OCI-LY7 (cell line): Measurements from ENCODE around the gene LRBA. TPM values are rescaled to one million over a fixed set of nuclear protein-coding genes. Genes with fewer than 3 reads are reported as not detected.

Source experiments
- BruUV-seq: library from RNA; stranded (reverse); fragments of 400-500 nt; replicated peaks from 2 replicates; lab custom pipeline; 2021; lab: Mats Ljungman, UMichigan
- CTCF ChIA-PET: fragments of 300-600 bp; sonication (Branson Sonifier 250); formaldehyde crosslinking; loops from one replicate; lab custom pipeline; 2022; ENCODE audit warnings: antibody characterized with exemption; ENCODE audit not compliant: unreplicated experiment; lab: Charles Lee
- POLR2A ChIA-PET: fragments of 300-600 bp; sonication (Branson Sonifier 250); formaldehyde crosslinking; loops from one replicate; lab custom pipeline; 2022; ENCODE audit warnings: antibody characterized with exemption; lab: Charles Lee
- DNase-seq: peaks from one replicate; pipeline ENCODE4 v3.0.0-alpha.2; 2015; ENCODE audit warnings: low spot score
- H2AFZ ChIP-seq: fragments of 200-600 bp; sonication (generic), shearing (Covaris generic); 2 replicates; pipeline ENCODE4 v1.6.1; 2014; ENCODE audit warnings: mild to moderate bottlenecking, antibody characterized with exemption, low read length, moderate library complexity
- H3K27ac ChIP-seq: fragments of 200-600 bp; sonication (generic); 2 replicates; pipeline ENCODE4 v1.5.1; 2014; ENCODE audit warnings: mixed run types, low read depth, mild to moderate bottlenecking, moderate library complexity, low read length, inconsistent platforms; ENCODE audit not compliant: poor library complexity, severe bottlenecking
- H3K36me3 ChIP-seq: fragments of 200-600 bp; sonication (generic); 2 replicates; pipeline ENCODE4 v1.6.1; 2014; ENCODE audit warnings: mild to moderate bottlenecking, antibody characterized with exemption, low read length, moderate library complexity, mixed read lengths; ENCODE audit not compliant: insufficient read depth
- H3K4me1 ChIP-seq: fragments of 200-600 bp; sonication (generic); 2 replicates; pipeline ENCODE4 v1.5.1; 2014; ENCODE audit warnings: mild to moderate bottlenecking, low read length; ENCODE audit not compliant: insufficient read depth, poor library complexity, severe bottlenecking
- H3K4me2 ChIP-seq: fragments of 200-600 bp; sonication (generic); 2 replicates; pipeline ENCODE4 v1.6.1; 2014; ENCODE audit warnings: mild to moderate bottlenecking, low read length
- H3K4me3 ChIP-seq: fragments of 200-600 bp; sonication (generic); 2 replicates; pipeline ENCODE4 v1.5.1; 2014; ENCODE audit warnings: mild to moderate bottlenecking, low read depth, low read length; ENCODE audit not compliant: poor library complexity, severe bottlenecking
- H3K79me2 ChIP-seq: fragments of 200-600 bp; sonication (generic); 2 replicates; pipeline ENCODE4 v1.6.1; 2016; ENCODE audit warnings: low read depth, mild to moderate bottlenecking, low read length, moderate library complexity, mixed read lengths; ENCODE audit not compliant: insufficient read depth
- H3K9me2 ChIP-seq: fragments of 200-600 bp; sonication (generic); 2 replicates; pipeline ENCODE4 v1.6.1; 2016; ENCODE audit warnings: mild to moderate bottlenecking, low read length, mixed read lengths; ENCODE audit not compliant: insufficient read depth
- H3K9me3 ChIP-seq: fragments of 200-600 bp; sonication (generic); 2 replicates; pipeline ENCODE4 v1.6.1; 2014; ENCODE audit warnings: mild to moderate bottlenecking, mixed run types, low read length, mixed read lengths
- H4K20me1 ChIP-seq: fragments of 200-600 bp; sonication (generic); 2 replicates; pipeline ENCODE4 v1.6.1; 2014; ENCODE audit warnings: mild to moderate bottlenecking, antibody characterized with exemption, low read length, moderate library complexity, mixed read lengths; ENCODE audit not compliant: insufficient read depth
- CTCF ChIP-seq: fragments of 200-600 bp; sonication (generic); conservative IDR thresholded peaks from 2 replicates; pipeline ENCODE4 v1.5.1; 2014; ENCODE audit warnings: mild to moderate bottlenecking, antibody characterized with exemption, low read length, moderate library complexity, mixed read lengths
- EZH2phosphoT487 ChIP-seq: fragments of 200-600 bp; sonication (generic); IDR thresholded peaks from 2 replicates; pipeline ENCODE4 v1.6.1; 2018; ENCODE audit warnings: low read depth, borderline replicate concordance, mild to moderate bottlenecking, mixed run types, antibody characterized with exemption, low read length, moderate library complexity, mixed read lengths
- intact Hi-C: fragments of 100-400 bp; cut with micrococcal nuclease; formaldehyde crosslinking; loops from one replicate; pipeline ENCODE4 v1.10.0; 2022; ENCODE audit not compliant: unreplicated experiment
- total RNA-seq, 2 experiments: library from RNA; depleted of rRNA in 1 of 2; stranded (reverse); fragments of >200 nt in 1 of 2; shearing (Covaris generic) in 1 of 2; gene quantifications; 2 replicates each; pipeline ENCODE4 v1.2.3, GENCODE V29; 2014 to 2022

Gene LRBA
- total RNA-seq, 2 experiments from 2014 or later: 60.4 to 66.7 TPM

GRCh38 chr4:150784939-150785338 is 230.1 kb downstream of the LRBA start:
- Histone ChIP-seq H3K79me2 (no peaks in the 10 kb centered on the region), H3K4me3 (no peak overlapping the region), H3K4me1 (no peaks in the 10 kb centered on the region), H3K9me2 (no peaks in the 10 kb centered on the region), H3K36me3 (no peaks in the 10 kb centered on the region), H2AFZ (no peak overlapping the region), H3K9me3 (no peaks in the 10 kb centered on the region), H4K20me1 (no peaks in the 10 kb centered on the region), H3K27ac (no peak overlapping the region), H3K4me2 (no peak overlapping the region)
- TF ChIP-seq EZH2phosphoT487: no peak
- no peak for TF ChIP-seq CTCF
- DNase-seq: no peak
- intact Hi-C loops: no loop called here
- no TSS peak for BruUV-seq
- ChIA-PET POLR2A (no interaction called here), CTCF (no interaction called here)

GRCh38 chr4:150784305-150784704 is 230.8 kb downstream of the LRBA start:
- intact Hi-C loops: no loop called here
- H4K20me1 ChIP-seq: no peaks in the 10 kb centered on the region
- TF ChIP-seq EZH2phosphoT487 (no peak), CTCF (no peak)
- H3K79me2 ChIP-seq: no peaks in the 10 kb centered on the region
- CTCF ChIA-PET: no interaction called here
- DNase-seq: no peak
- no peaks in the 10 kb centered on the region for H3K4me1 ChIP-seq
- H3K4me2 ChIP-seq: no peak overlapping the region
- no peak overlapping the region for H2AFZ ChIP-seq
- no peak overlapping the region for H3K27ac ChIP-seq
- BruUV-seq: no TSS peak
- POLR2A ChIA-PET: interaction anchor here (0.7 to 2.5 kb wide), 3 partner anchors 48 to 399 kb away, joined by 3 to 6 read pairs (median 3); no protein-coding TSS in a partner anchor
- no peaks in the 10 kb centered on the region for H3K9me3 ChIP-seq
- H3K9me2 ChIP-seq: no peaks in the 10 kb centered on the region
- no peak overlapping the region for H3K4me3 ChIP-seq
- no peaks in the 10 kb centered on the region for H3K36me3 ChIP-seq

GRCh38 chr4:150782921-150783320 is 232.2 kb downstream of the LRBA start:
- intact Hi-C loops: no loop called here
- no peaks in the 10 kb centered on the region for H3K9me2 ChIP-seq
- no peak overlapping the region for H3K27ac ChIP-seq
- TF ChIP-seq EZH2phosphoT487: no peak
- TF ChIP-seq CTCF: no peak
- H3K4me1 ChIP-seq: no peaks in the 10 kb centered on the region
- no peaks in the 10 kb centered on the region for H3K9me3 ChIP-seq
- ChIA-PET CTCF (no interaction called here), POLR2A (interaction anchor here (0.6 to 2.5 kb wide), 2 partner anchors 49 to 116 kb away, joined by 3 to 6 read pairs; no protein-coding TSS in a partner anchor)
- H4K20me1 ChIP-seq: no peaks in the 10 kb centered on the region
- H3K79me2 ChIP-seq: no peaks in the 10 kb centered on the region
- no peak overlapping the region for H3K4me3 ChIP-seq
- no peak for DNase-seq
- no peaks in the 10 kb centered on the region for H3K36me3 ChIP-seq
- no peak overlapping the region for H2AFZ ChIP-seq
- no peak overlapping the region for H3K4me2 ChIP-seq
- no TSS peak for BruUV-seq
